T-helper 2 cell treated with Interferon-gamma antibody and Interleukin-4, amounts not matched to agents 100 ng/mL and 5 ng/mL, for 36 hours (primary cell): Measurements from ENCODE around the gene ADGRL1. TPM values are rescaled to one million over a fixed set of nuclear protein-coding genes. Genes with fewer than 3 reads are reported as not detected.

Experiments used
- intact Hi-C: fragments of 100-400 bp; cut with micrococcal nuclease; formaldehyde crosslinking; loops from one replicate; pipeline ENCODE4 v1.15.1; 2023
- total RNA-seq: library from RNA; stranded (reverse); gene quantifications from 2 replicates; pipeline ENCODE4 v1.2.3, GENCODE V29; 2022

ADGRL1 gene
- total RNA-seq, 1 donor from 2014 or later: 11.0 TPM

DNA sequence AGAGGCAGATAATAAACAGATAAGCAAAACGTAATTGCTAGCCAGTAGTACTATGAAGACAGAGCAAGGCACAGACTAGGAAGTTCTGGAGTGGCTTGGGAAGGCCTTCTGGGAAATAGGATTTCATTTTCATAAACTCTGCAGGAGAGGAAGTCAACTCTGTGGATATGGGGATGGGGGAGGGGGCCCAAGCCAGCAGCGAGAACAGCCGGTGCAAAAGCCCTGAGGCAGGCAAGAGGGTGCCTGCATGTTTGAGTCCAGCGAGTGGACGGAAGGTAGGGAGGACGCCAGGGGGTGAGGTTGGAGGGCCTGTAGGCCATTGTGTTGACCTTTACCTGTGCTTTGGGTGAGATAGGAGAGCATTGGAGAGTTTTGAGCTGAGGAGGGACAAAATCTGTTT lies 60.6 kb downstream of the ADGRL1 start:
- intact Hi-C loops: no loop called here

GRCh38 chr19:14142262-14143190 lies 63.4 kb downstream of the ADGRL1 start:
- intact Hi-C loops: no loop called here

DNA sequence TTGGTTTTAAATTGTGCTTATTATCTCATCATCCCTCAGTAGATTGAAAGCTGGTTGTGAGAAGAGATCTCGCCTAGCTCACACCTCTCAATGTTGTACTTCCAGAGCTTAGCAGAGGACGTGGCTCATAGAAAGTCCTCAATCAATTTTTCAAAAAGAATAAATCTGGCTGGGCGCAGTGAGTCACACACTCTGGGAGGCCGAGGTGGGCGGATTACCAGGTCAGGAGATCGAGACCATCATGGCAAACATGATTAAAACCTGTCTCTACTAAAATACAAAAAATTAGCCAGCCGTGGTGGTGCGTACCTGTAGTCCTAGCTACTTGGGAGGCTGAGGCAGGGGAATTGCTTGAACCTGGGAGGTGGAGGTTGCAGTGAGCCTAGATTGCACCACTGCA lies 64.9 kb downstream of the ADGRL1 start:
- intact Hi-C loops: no loop called here

- intact Hi-C loops: loop anchor here (5.0 kb wide), 5 partner anchors 57 to 357 kb away; partner anchors contain the start of gene GIPC1
These were observed 66.0 kb downstream of the ADGRL1 start for GRCh38 chr19:14139944-14140343.

GRCh38 chr19:14138576-14139265 lies 67.2 kb downstream of the ADGRL1 start:
- intact Hi-C loops: loop anchor here (5.0 kb wide), 5 partner anchors 59 to 359 kb away; partner anchors contain the start of gene GIPC1

GRCh38 chr19:14136509-14137281 lies 69.3 kb downstream of the ADGRL1 start, which contains the start of gene ASF1B:
TSS of gene ASF1B (minus strand) at chr19:14136589. CDS start at chr19:14136456, 133 bp downstream.
- intact Hi-C loops: loop anchor here (1.0 to 5.0 kb wide), 13 partner anchors 13 to 988 kb away; partner anchors contain the start of genes ADGRL1, DDX39A, GIPC1 and PRKACA

DNA sequence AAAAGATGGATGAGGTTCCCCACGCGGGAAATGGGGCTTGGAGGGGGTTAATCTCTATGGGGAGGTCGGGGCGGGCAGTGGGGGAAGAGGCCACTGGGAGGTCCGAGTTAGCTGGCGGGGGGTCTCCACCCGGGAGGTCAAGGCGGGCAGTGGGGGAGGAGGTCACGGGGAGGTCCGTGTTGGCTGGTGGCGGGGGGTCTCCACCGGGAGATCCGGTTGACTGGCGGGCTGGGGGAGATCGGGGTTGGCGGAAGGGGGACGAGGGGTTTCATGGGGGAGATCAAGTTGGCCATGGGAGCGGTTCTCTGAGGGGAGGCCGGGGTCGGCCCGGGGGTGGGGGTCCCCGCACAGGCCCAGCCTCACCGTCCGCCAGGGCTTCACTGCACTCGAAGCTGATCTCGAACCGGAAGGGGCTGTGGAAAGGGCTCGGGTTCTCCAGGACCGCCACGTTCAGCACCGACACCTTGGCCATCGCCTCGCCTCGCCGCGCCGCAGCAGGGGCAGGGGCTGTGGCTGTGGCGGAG lies 69.9 kb downstream of the ADGRL1 start:
- intact Hi-C loops: loop anchor here (1.0 to 5.0 kb wide), 13 partner anchors 13 to 989 kb away; partner anchors contain the start of genes ADGRL1, DDX39A, GIPC1 and PRKACA

DNA sequence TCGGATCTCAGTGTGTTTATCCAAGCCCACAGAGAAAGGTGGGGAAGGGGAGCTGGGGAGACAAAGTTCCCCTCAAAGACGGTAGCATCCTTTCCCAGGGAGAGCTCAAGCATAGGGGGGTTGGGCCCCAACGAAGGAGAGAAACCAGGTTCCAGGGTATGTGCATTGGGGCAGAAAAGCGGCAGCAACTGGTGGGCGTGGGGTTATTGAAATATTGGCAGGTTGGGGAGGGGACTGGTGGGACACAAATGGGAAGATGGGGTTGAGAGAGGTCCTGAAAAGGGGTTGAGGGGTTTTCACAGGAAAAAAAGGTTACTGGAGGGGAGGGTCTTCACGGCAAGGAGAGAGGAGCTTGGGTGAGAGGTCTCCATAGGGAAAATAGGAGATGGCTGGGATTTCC lies 70.6 kb downstream of the ADGRL1 start:
- intact Hi-C loops: loop anchor here (5.0 kb wide), 5 partner anchors 62 to 362 kb away; partner anchors contain the start of gene GIPC1

DNA sequence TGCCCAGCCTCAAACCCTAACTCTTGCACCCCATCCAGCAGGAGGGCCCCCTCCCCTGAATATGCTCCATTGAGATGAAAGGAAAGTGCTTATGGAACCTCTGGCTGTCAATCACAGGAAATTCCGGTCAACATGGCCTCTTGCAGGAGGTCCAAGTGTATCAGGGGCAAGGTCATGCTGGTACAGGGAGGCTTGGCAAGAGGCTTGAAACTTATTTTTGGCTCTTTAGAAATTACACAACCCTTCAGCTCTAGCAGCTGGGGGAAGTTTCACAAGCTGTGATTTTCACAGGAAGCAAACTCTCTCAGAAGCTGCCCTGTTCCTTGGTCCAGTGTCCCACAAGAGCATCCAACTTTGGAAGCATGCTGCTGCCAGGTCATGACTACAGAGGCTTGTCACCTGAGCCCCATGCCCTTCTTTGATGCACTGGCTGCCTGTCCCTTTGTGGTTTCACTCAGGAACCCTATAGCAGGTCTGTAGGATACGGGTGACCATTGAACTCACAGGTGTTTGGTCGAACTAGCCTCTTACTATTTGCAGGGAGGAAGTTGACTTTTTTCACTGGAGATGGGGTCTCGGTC lies 78.0 kb downstream of the ADGRL1 start:
- intact Hi-C loops: no loop called here

GRCh38 chr19:14127176-14127575 lies 78.8 kb downstream of the ADGRL1 start:
- intact Hi-C loops: no loop called here

DNA sequence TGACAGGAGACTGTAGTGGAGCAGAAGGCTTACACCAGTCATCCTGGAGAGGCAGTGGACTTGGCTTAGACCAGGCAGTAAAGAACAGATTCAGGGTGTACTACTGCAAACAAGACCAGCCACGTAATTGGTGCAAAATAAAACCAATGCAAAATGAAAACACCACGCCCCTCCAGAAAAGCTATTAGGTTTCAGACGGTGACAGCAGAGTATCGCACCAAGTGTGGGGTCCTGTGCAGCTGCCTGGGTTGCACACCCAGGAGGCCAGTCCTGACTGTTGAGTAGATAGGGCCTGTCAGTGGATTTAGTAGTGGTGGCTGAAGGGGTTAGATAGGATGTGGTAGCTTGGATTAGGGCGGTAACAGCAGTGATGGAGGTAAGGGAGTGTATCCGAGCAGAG lies 83.0 kb downstream of the ADGRL1 start:
- intact Hi-C loops: no loop called here

- intact Hi-C loops: no loop called here
These were observed 85.5 kb downstream of the ADGRL1 start for GRCh38 chr19:14120497-14120780.

DNA sequence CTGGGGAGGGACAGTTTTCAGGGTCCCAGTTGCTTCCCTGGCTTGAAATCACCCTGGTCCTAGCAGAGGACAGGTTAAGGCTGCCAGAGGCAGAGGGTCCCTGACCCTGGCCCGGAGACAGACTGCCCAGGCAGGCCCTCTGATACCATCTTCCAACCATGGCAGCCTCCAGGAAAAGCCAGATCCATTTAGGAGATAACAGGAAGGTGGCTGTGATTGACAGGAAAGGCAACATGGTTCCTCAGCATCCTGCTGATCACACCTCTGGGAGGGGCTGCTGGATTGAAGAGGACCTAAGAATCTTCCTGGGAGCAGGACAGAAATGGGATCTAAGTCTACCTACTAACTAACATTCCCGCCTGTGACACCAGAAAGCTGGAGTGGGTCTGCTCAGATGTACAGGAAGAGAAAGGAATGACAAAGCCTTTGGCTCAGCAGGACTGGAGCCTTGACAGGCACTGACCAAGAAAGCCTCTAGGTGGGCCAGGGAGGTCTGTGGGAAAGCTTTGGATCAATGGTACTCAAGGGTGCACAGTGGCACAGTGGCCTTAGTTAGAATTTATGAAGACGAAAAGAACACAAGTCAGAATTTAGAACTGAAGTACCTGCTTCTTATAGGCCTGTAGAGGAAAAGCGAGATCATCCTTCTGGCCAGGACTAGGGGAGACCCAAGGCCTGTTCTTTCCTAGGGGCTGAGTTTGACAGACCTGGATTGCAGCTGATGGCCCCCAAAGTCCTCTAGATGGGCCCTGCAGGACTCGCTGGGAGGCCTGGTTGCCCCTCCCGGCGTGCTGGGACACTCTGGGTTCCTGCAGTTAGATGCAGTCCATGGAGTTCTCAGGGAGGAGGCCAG lies 86.1 kb downstream of the ADGRL1 start:
- intact Hi-C loops: no loop called here

- intact Hi-C loops: no loop called here
These were observed 86.8 kb downstream of the ADGRL1 start for GRCh38 chr19:14119146-14119545.

- intact Hi-C loops: no loop called here
These were observed 87.6 kb downstream of the ADGRL1 start for GRCh38 chr19:14118165-14119051.

DNA sequence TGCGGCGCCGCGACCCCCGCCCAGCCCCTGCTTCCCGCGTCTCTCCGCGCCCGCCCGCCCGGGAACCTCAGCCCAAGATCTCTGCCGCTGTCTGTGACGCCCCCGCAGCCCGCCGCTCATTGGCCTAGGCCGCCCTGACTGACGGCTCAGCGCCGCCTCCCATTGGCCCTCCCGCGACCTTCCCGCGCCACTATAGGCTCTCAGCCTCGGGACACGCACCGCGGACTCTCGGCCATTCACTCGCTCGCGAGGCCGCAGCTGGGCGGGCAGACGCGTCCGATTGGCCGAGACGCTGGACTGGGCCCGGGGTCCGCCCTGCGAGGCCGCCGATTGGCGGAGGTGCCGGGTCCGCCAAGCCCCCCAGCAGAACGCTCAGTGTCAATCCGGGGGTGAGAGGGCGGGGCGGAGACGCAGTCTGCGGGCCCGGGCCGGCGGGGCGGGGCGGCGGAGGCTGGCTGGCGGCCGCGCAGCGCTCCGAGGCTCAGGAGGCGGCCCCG lies 88.3 kb downstream of the ADGRL1 start, which contains the start of gene PRKACA:
Gene PRKACA (minus strand): TSS at position 95 of the 497 bp plus-strand sequence. CDS start 215 bp downstream, outside the sequence.
- intact Hi-C loops: loop anchor here (1.0 to 2.0 kb wide), 3 partner anchors 19 to 37 kb away; partner anchors contain the start of gene ASF1B

DNA sequence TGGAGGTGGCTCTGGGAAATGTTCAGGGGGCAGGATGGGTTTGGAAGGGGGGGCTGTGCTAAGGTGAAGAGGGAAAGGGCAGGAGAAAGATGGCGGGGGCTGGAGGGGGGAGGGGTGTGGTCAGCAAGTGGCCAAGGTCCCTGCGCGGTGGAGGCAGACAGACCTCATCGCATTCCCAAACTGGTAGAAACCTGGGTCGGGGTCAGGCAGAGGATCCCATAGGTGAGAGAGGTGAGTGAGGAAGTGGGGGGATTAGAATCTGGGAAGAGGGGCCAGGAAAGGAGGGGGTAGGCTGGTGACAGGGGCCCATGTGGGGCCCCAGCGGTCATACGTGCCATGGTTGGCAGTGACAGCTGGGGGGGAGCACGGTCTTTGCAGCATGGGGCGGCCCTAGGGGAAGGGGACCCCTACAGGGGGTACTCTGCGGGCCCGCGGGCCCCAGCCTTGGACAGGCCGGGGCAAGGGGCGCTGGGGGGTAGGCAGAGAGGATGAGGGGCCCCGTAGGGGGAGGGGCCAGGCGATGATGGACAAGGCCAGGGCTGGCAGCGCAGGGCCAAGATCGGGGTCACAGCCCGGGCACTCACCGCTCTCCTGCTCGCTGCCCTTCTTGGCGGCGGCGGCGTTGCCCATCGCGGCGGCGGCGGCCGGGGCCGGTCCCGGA lies 88.9 kb downstream of the ADGRL1 start:
- intact Hi-C loops: loop anchor here (1.0 to 2.0 kb wide), 3 partner anchors 19 to 36 kb away; partner anchors contain the start of gene ASF1B

- intact Hi-C loops: loop anchor here (2.0 kb wide), 1 partner anchor 36 kb away; no protein-coding TSS in a partner anchor
These were observed 89.4 kb downstream of the ADGRL1 start for GRCh38 chr19:14116525-14116917.
